22Rv1 (cell line): ENCODE results near the gene ARFGAP3.

ENCODE experiments used
- CTCF ChIP-seq: fragments of 450-650 bp; IDR thresholded peaks from 2 replicates; pipeline ENCODE4 v1.5.1; 2017; ENCODE audit warnings: mild to moderate bottlenecking
- ZFX ChIP-seq: fragments of 450-650 bp; IDR thresholded peaks from 2 replicates; pipeline ENCODE4 v1.6.1; 2017; ENCODE audit warnings: antibody characterized with exemption, borderline replicate concordance

DNA sequence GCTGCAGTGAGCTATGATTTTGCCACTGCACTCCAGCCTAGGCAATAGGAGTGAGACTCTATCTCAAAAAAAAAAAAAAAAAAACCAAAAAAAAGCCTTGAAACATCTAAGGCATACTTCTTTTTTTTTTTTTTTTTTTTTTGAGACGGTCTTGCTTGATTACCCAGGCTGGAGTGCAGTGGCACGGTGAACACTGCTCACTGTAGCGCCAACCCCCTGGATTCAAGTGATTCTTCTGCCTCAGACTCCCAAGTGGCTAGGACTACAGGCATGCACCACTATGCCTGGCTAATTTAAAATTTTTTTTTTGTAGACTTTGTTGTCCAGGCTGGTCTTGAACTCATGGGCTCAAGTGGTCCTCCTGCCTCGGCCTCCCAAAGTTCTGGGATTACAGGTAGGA is 19.5 kb downstream of the ARFGAP3 start:
- TF ChIP-seq CTCF, result no peak
- TF ChIP-seq ZFX, result no peak
